ENCODE data around the gene RAPH1. TPM values are rescaled to one million over a fixed set of nuclear protein-coding genes. Genes with fewer than 3 reads are reported as not detected.
"Not testable (repeated sequence)": the region's sequence is repeated elsewhere in the genome, so short reads cannot be mapped to it uniquely, and the experiment has no call there.

RAPH1 gene
- total RNA-seq, 1 experiment from 2014 or later, result 16.5 TPM

- POLR2A ChIA-PET (ENCODE audit: unreplicated experiment), result no interaction called here
- H2AFZ ChIP-seq, result no peak overlapping the region
- H3K4me2 ChIP-seq, result no peak overlapping the region
- no peaks in the 10 kb centered on the region for H3F3A ChIP-seq (ENCODE audit: insufficient read depth, low read depth)
- H3K27me3 ChIP-seq (ENCODE audit: insufficient read depth, low read depth), result no peaks in the 10 kb centered on the region
- H3K27ac ChIP-seq, result no peak overlapping the region
- TF ChIP-seq EZH2 (IDR thresholded peaks at IDR 0.05; ENCODE audit: low read depth) (no peak), CTCF (conservative IDR thresholded peaks at IDR 0.05) (no peak)
- no peaks in the 10 kb centered on the region for H4K20me1 ChIP-seq (ENCODE audit: insufficient read depth)
- no peak overlapping the region for H3K4me3 ChIP-seq
- no peaks in the 10 kb centered on the region for H3K4me1 ChIP-seq (replicated peaks; ENCODE audit: insufficient read depth)
- H3K9me3 ChIP-seq (ENCODE audit: insufficient read depth, low read depth), result no peaks in the 10 kb centered on the region
- BruUV-seq (replicated peaks), result no TSS peak
- intact Hi-C loops (cut with micrococcal nuclease; ENCODE audit: unreplicated experiment), result no loop called here
- CTCF ChIA-PET, result no interaction called here
- H3K79me2 ChIP-seq (ENCODE audit: low read depth), result no peaks in the 10 kb centered on the region
- H3K9me2 ChIP-seq (ENCODE audit: insufficient read depth), result no peaks in the 10 kb centered on the region
- no peaks in the 10 kb centered on the region for H3K36me3 ChIP-seq (ENCODE audit: low read depth)
- no peak for DNase-seq
Observed at GRCh38 chr2:203383038-203383437, 152.1 kb downstream of the RAPH1 start.

- no peaks in the 10 kb centered on the region for H3K9me2 ChIP-seq (ENCODE audit: insufficient read depth)
- H4K20me1 ChIP-seq (ENCODE audit: insufficient read depth), result no peaks in the 10 kb centered on the region
- ChIA-PET CTCF (no interaction called here), POLR2A (ENCODE audit: unreplicated experiment) (no interaction called here)
- no peak overlapping the region for H3K27ac ChIP-seq
- no peak overlapping the region for H3K4me2 ChIP-seq
- no peak for TF ChIP-seq CTCF (conservative IDR thresholded peaks at IDR 0.05)
- BruUV-seq (replicated peaks), result no TSS peak
- H2AFZ ChIP-seq, result no peak overlapping the region
- DNase-seq, result no peak
- no peaks in the 10 kb centered on the region for H3K36me3 ChIP-seq (ENCODE audit: low read depth)
- no peaks in the 10 kb centered on the region for H3K4me1 ChIP-seq (replicated peaks; ENCODE audit: insufficient read depth)
- H3K79me2 ChIP-seq (ENCODE audit: low read depth), result no peaks in the 10 kb centered on the region
- intact Hi-C loops (cut with micrococcal nuclease; ENCODE audit: unreplicated experiment), result no loop called here
- H3F3A ChIP-seq (ENCODE audit: insufficient read depth, low read depth), result no peaks in the 10 kb centered on the region
- no peak overlapping the region for H3K4me3 ChIP-seq
- H3K9me3 ChIP-seq (ENCODE audit: insufficient read depth, low read depth), result no peaks in the 10 kb centered on the region
- no peaks in the 10 kb centered on the region for H3K27me3 ChIP-seq (ENCODE audit: insufficient read depth, low read depth)
Observed at GRCh38 chr2:203379156-203379555, 155.9 kb downstream of the RAPH1 start.

GRCh38 chr2:203376173-203376572 lies 158.9 kb downstream of the RAPH1 start:
- no TSS peak for BruUV-seq (replicated peaks)
- no peaks in the 10 kb centered on the region for H3K79me2 ChIP-seq (ENCODE audit: low read depth)
- TF ChIP-seq EZH2 (IDR thresholded peaks at IDR 0.05; ENCODE audit: low read depth), result no peak
- TF ChIP-seq CTCF (conservative IDR thresholded peaks at IDR 0.05), result no peak
- H4K20me1 ChIP-seq (ENCODE audit: insufficient read depth), result no peaks in the 10 kb centered on the region
- H2AFZ ChIP-seq, result no peak overlapping the region
- intact Hi-C loops (cut with micrococcal nuclease; ENCODE audit: unreplicated experiment), result no loop called here
- no peak overlapping the region for H3K4me3 ChIP-seq
- DNase-seq, result no peak
- H3K27me3 ChIP-seq (ENCODE audit: insufficient read depth, low read depth), result no peaks in the 10 kb centered on the region
- H3F3A ChIP-seq (ENCODE audit: insufficient read depth, low read depth), result no peaks in the 10 kb centered on the region
- H3K9me3 ChIP-seq (ENCODE audit: insufficient read depth, low read depth), result no peaks in the 10 kb centered on the region
- H3K4me1 ChIP-seq (replicated peaks; ENCODE audit: insufficient read depth), result no peaks in the 10 kb centered on the region
- H3K36me3 ChIP-seq (ENCODE audit: low read depth), result no peaks in the 10 kb centered on the region
- H3K27ac ChIP-seq, result no peak overlapping the region
- H3K4me2 ChIP-seq, result no peak overlapping the region
- ChIA-PET CTCF (no interaction called here), POLR2A (ENCODE audit: unreplicated experiment) (no interaction called here)
- no peaks in the 10 kb centered on the region for H3K9me2 ChIP-seq (ENCODE audit: insufficient read depth)

- H3K4me1 ChIP-seq (replicated peaks; ENCODE audit: insufficient read depth); H3K4me2 ChIP-seq; H2AFZ ChIP-seq; POLR2A ChIA-PET (ENCODE audit: unreplicated experiment); H4K20me1 ChIP-seq (ENCODE audit: insufficient read depth); H3K36me3 ChIP-seq (ENCODE audit: low read depth); H3K79me2 ChIP-seq (ENCODE audit: low read depth); DNase-seq; BruUV-seq (replicated peaks); H3K9me2 ChIP-seq (ENCODE audit: insufficient read depth); CTCF ChIA-PET; H3K27ac ChIP-seq; H3K9me3 ChIP-seq (ENCODE audit: insufficient read depth, low read depth); intact Hi-C loops (cut with micrococcal nuclease; ENCODE audit: unreplicated experiment); H3K4me3 ChIP-seq; H3K27me3 ChIP-seq (ENCODE audit: insufficient read depth, low read depth); H3F3A ChIP-seq (ENCODE audit: insufficient read depth, low read depth): not testable (repeated sequence)
Observed at GRCh38 chr2:203372706-203373105, 162.4 kb downstream of the RAPH1 start.
